H1 (cell line): ENCODE measurements around the gene ARID4B. TPM values are rescaled to one million over a fixed set of nuclear protein-coding genes. Genes with fewer than 3 reads are reported as not detected.
"Not testable (repeated sequence)": the region's sequence is repeated elsewhere in the genome, so short reads cannot be mapped to it uniquely, and the experiment has no call there.

Experiments
- CTCF ChIA-PET: fragments of 300-600 bp; sonication (Branson Sonifier 250); formaldehyde crosslinking; loops from one replicate; lab custom pipeline; 2021; ENCODE audit not compliant: partially characterized antibody; lab: Charles Lee
- POLR2A ChIA-PET: fragments of 300-600 bp; sonication (Branson Sonifier 250); formaldehyde crosslinking; loops from one replicate; lab custom pipeline; 2021; ENCODE audit warnings: inconsistent platforms; ENCODE audit not compliant: partially characterized antibody; lab: Charles Lee
- DNase-seq, 2 experiments: peaks; one replicate each; pipeline versions ENCODE4 v3.0.0 to v3.0.0-alpha.2; 2010 to 2022; ENCODE audit warnings: low spot score in 2 of 2, low read depth in 1 of 2, mixed read lengths in 1 of 2
- FAIRE-seq: peaks from 2 replicates; lab custom pipeline; 2011; peaks lifted over from hg19 to GRCh38; lab: Jason Lieb, UNC
- H2AFZ ChIP-seq: 2 replicates; pipeline ENCODE4 v1.8.1; 2012; ENCODE audit warnings: low read length, inconsistent platforms
- H2AK5ac ChIP-seq: 2 replicates; pipeline ENCODE4 v1.6.1; 2013; ENCODE audit warnings: low read depth, low read length
- H2BK120ac ChIP-seq: replicated peaks from 2 replicates; pipeline ENCODE3; 2013; ENCODE audit warnings: low read depth, low read length, inconsistent platforms
- H2BK12ac ChIP-seq: 2 replicates; pipeline ENCODE4 v1.6.1; 2013; ENCODE audit warnings: low read depth, low read length
- H2BK15ac ChIP-seq: 2 replicates; pipeline ENCODE4 v1.6.1; 2013; ENCODE audit warnings: low read length
- H2BK20ac ChIP-seq: 2 replicates; pipeline ENCODE4 v1.6.1; 2013; ENCODE audit warnings: low read length
- H2BK5ac ChIP-seq: 2 replicates; pipeline ENCODE4 v1.6.1; 2013; ENCODE audit warnings: low read depth, low read length
- H3K14ac ChIP-seq: 2 replicates; pipeline ENCODE4 v1.6.1; 2013; ENCODE audit warnings: inconsistent platforms; ENCODE audit not compliant: insufficient read length
- H3K18ac ChIP-seq: 2 replicates; pipeline ENCODE4 v1.6.1; 2013; ENCODE audit warnings: low read length; ENCODE audit errors: extremely low read depth
- H3K23ac ChIP-seq: 2 replicates; pipeline ENCODE4 v1.6.1; 2013; ENCODE audit warnings: inconsistent platforms; ENCODE audit not compliant: insufficient read length
- H3K23me2 ChIP-seq: 2 replicates; pipeline ENCODE4 v1.6.1; 2013; ENCODE audit warnings: low read depth, low read length
- H3K27ac ChIP-seq: 2 replicates; pipeline ENCODE4 v1.6.1; 2011; ENCODE audit warnings: low read depth, low read length, inconsistent platforms
- H3K27me3 ChIP-seq, 4 experiments: replicated peaks in 1 of 4; 1 replicate in 1 of 4; 2 replicates in 3 of 4; pipeline versions ENCODE4 v1.6.1 to v1.8.1; 2011 to 2013; ENCODE audit warnings: low read length in 3 of 4, mild to moderate bottlenecking in 3 of 4, inconsistent platforms in 2 of 4, mixed read lengths in 2 of 4, moderate library complexity in 1 of 4; ENCODE audit not compliant: control insufficient read depth in 3 of 4, insufficient read depth in 3 of 4; ENCODE audit errors: extremely low read depth in 1 of 4
- H3K36me3 ChIP-seq, 4 experiments: 2 replicates each; pipeline versions ENCODE4 v1.6.1 to v1.8.1; 2011 to 2013; ENCODE audit warnings: mild to moderate bottlenecking in 4 of 4, low read length in 3 of 4, moderate library complexity in 2 of 4, control low read depth in 1 of 4, inconsistent platforms in 1 of 4; ENCODE audit not compliant: insufficient read depth in 4 of 4, control insufficient read depth in 2 of 4
- H3K4ac ChIP-seq: replicated peaks from 2 replicates; pipeline ENCODE3; 2013; ENCODE audit warnings: low read length, low read depth, mixed read lengths, inconsistent platforms; ENCODE audit not compliant: insufficient read length
- H3K4me1 ChIP-seq, 4 experiments: replicated peaks in 1 of 4; 1 replicate in 1 of 4; 2 replicates in 3 of 4; pipeline versions ENCODE4 v1.6.1 to v1.8.1; 2011 to 2013; ENCODE audit warnings: low read length in 3 of 4, inconsistent platforms in 2 of 4, mixed read lengths in 1 of 4; ENCODE audit not compliant: insufficient read depth in 4 of 4, control insufficient read depth in 3 of 4
- H3K4me2 ChIP-seq, 2 experiments: 2 replicates each; pipeline versions ENCODE4 v1.6.1 to v1.8.1; 2011 to 2013; ENCODE audit warnings: low read depth in 2 of 2, low read length in 2 of 2, control low read depth in 1 of 2, inconsistent platforms in 1 of 2, mild to moderate bottlenecking in 1 of 2; ENCODE audit not compliant: insufficient read depth in 1 of 2
- H3K4me3 ChIP-seq, 4 experiments: fragments of 200-600, 300-600 bp in 1 of 4; sonication (generic), shearing (Covaris generic), sonication (Bioruptor Twin) in 1 of 4; 2 replicates each; pipeline versions ENCODE4 v1.5.1 to v1.8.1; 2011 to 2016; ENCODE audit warnings: low read length in 4 of 4, low read depth in 3 of 4, control low read depth in 2 of 4, inconsistent platforms in 2 of 4, mild to moderate bottlenecking in 2 of 4, mixed read lengths in 1 of 4, moderate library complexity in 1 of 4; ENCODE audit not compliant: insufficient read depth in 2 of 4; ENCODE audit errors: extremely low read depth in 1 of 4
- H3K56ac ChIP-seq: replicated peaks from 2 replicates; pipeline ENCODE3; 2013; ENCODE audit warnings: low read depth, mild to moderate bottlenecking, mixed read lengths, low read length, inconsistent platforms; ENCODE audit not compliant: insufficient read length
- H3K79me1 ChIP-seq: 2 replicates; pipeline ENCODE4 v1.6.1; 2013; ENCODE audit warnings: low read depth, low read length, control low read depth
- H3K79me2 ChIP-seq, 2 experiments: 2 replicates each; pipeline versions ENCODE4 v1.6.1 to v1.8.1; 2012 to 2013; ENCODE audit warnings: low read length in 2 of 2, mild to moderate bottlenecking in 2 of 2, inconsistent platforms in 1 of 2; ENCODE audit not compliant: insufficient read depth in 2 of 2, control insufficient read depth in 1 of 2
- H3K9ac ChIP-seq, 4 experiments: replicated peaks in 1 of 4; 1 replicate in 1 of 4; 2 replicates in 3 of 4; pipeline versions ENCODE4 v1.6.1 to v1.8.1; 2011 to 2013; ENCODE audit warnings: low read depth in 3 of 4, low read length in 3 of 4, control low read depth in 2 of 4, mild to moderate bottlenecking in 2 of 4, moderate library complexity in 2 of 4, inconsistent platforms in 1 of 4; ENCODE audit errors: extremely low read depth in 1 of 4
- H3K9me3 ChIP-seq, 2 experiments: 2 replicates each; pipeline versions ENCODE4 v1.6.1 to v1.8.1; 2012 to 2013; ENCODE audit warnings: mild to moderate bottlenecking in 2 of 2, moderate library complexity in 2 of 2, control low read depth in 1 of 2, inconsistent platforms in 1 of 2, low read depth in 1 of 2, low read length in 1 of 2, mixed read lengths in 1 of 2; ENCODE audit not compliant: insufficient read depth in 2 of 2
- H4K20me1 ChIP-seq, 2 experiments: replicated peaks in 1 of 2; 2 replicates each; pipeline versions ENCODE3 to v1.8.1; 2011 to 2013; ENCODE audit warnings: inconsistent platforms in 2 of 2, low read length in 2 of 2, mild to moderate bottlenecking in 1 of 2; ENCODE audit not compliant: insufficient read depth in 2 of 2, control insufficient read depth in 1 of 2
- H4K5ac ChIP-seq: 2 replicates; pipeline ENCODE4 v1.6.1; 2013; ENCODE audit warnings: low read length, low read depth, mixed read lengths, inconsistent platforms; ENCODE audit not compliant: insufficient read length
- H4K8ac ChIP-seq: 2 replicates; pipeline ENCODE4 v1.8.0; 2013; ENCODE audit warnings: mild to moderate bottlenecking, moderate library complexity, low read length, inconsistent platforms; ENCODE audit not compliant: insufficient read depth; ENCODE audit errors: extremely low read depth
- H4K91ac ChIP-seq: replicated peaks from 2 replicates; pipeline ENCODE3; 2013; ENCODE audit warnings: low read length, mixed read lengths, inconsistent platforms; ENCODE audit not compliant: insufficient read length
- WGBS, 2 experiments: shearing (Covaris generic) in 1 of 2; methylation state at CpG; one replicate each; pipeline versions ENCODE4 v1.1.6 to v1.1.7; 2013 to 2015; ENCODE audit warnings: low lambda C conversion rate in 2 of 2, mixed read lengths in 2 of 2, inconsistent platforms in 1 of 2, low coverage in 1 of 2, missing lambda C conversion rate in 1 of 2; ENCODE audit not compliant: insufficient replicate concordance in 2 of 2, insufficient coverage in 1 of 2, insufficient read length in 1 of 2; ENCODE audit errors: extremely low coverage in 1 of 2, missing lambda C conversion rate in 1 of 2; 5-methylcytosine and 5-hydroxymethylcytosine counted together
- polyA plus RNA-seq, 7 experiments: library from polyadenylated mRNA; depleted of rRNA in 3 of 7; stranded (reverse) in 5 of 7; unstranded in 2 of 7; fragments of >200 nt in 5 of 7; fragments of 200-250 nt in 2 of 7; gene quantifications; 1 replicate in 5 of 7; 2 replicates in 1 of 7; 4 replicates in 1 of 7; pipeline versions ENCODE4 v1.2.1 to v1.2.3, GENCODE V29; 2011 to 2013; ENCODE audit warnings: missing spikeins in 2 of 7, mixed read lengths in 2 of 7
- total RNA-seq: library from RNA; stranded (reverse); fragmentation: NEBNext Ultra II Directional; extraction: Animal tissue kit (Norgen Biotek cat#: 25700); gene quantifications from 2 replicates; pipeline ENCODE4 v1.2.1, GENCODE V29; 2021

The ARID4B gene
- total and polyA plus RNA-seq, 2 of the 8 experiments (the other 6 are each of a cell fraction or from before 2014, with no cell fraction given): 5.1 to 28.8 TPM

GRCh38 chr1:235283636-235284035 is 44.3 kb downstream of the ARID4B start:
- H3K4me2 ChIP-seq, H3K9me3 ChIP-seq, POLR2A ChIA-PET, H2AK5ac ChIP-seq, H2BK15ac ChIP-seq, H3K27ac ChIP-seq, H2BK12ac ChIP-seq, FAIRE-seq, H3K23me2 ChIP-seq, H3K23ac ChIP-seq, H3K27me3 ChIP-seq, H3K18ac ChIP-seq, H2BK120ac ChIP-seq, H2BK5ac ChIP-seq, H3K4ac ChIP-seq, H3K36me3 ChIP-seq, H3K4me3 ChIP-seq, H4K8ac ChIP-seq, H3K14ac ChIP-seq, H2BK20ac ChIP-seq, H3K56ac ChIP-seq, DNase-seq, H2AFZ ChIP-seq, H4K5ac ChIP-seq, H3K9ac ChIP-seq, H4K91ac ChIP-seq: not testable (repeated sequence)
- 96% methylated on average over 13 of the region's 13 CpGs; no CpG with 5 or more reads in 1 of the 2 experiments for WGBS, 2 experiments
- Histone ChIP-seq H3K79me2 (peaks cover 7 to 98% of the 10 kb centered on the region in 2 experiments; a peak in 3 of 4 replicates), H4K20me1 (peaks cover 14 to 27% of the 10 kb centered on the region in 2 experiments), H3K79me1 (peaks cover 11% of the 10 kb centered on the region), H3K4me1 (peaks cover 0 to 15% (median 10%) of the 10 kb centered on the region in 4 experiments; a peak in 6 of 7 replicates)
- CTCF ChIA-PET: interaction anchor here (1.4 kb wide), 1 partner anchor 12 kb away, joined by 3 read pairs; no protein-coding TSS in a partner anchor
